Dendritic cell treated with granulocyte-macrophage colony-stimulating factor and Interleukin-4, amounts not matched to agents 40 ng/mL and 50 ng/mL, for 4 days (primary cell): ENCODE measurements around the gene ARHGAP44.
"Not testable (repeated sequence)": the region's sequence is repeated elsewhere in the genome, so short reads cannot be mapped to it uniquely, and the experiment has no call there.

ENCODE experiments used
- H3K27ac Mint-ChIP-seq: one replicate; pipeline ENCODE4 v1.8.0; 2022; ENCODE audit warnings: mild to moderate bottlenecking, mixed read lengths
- H3K27me3 Mint-ChIP-seq: one replicate; pipeline ENCODE4 v1.8.0; 2022; ENCODE audit warnings: mild to moderate bottlenecking, mixed read lengths
- H3K36me3 Mint-ChIP-seq: one replicate; pipeline ENCODE4 v1.8.0; 2022; ENCODE audit warnings: low read depth, mixed read lengths
- H3K4me1 Mint-ChIP-seq: one replicate; pipeline ENCODE4 v1.8.0; 2022; ENCODE audit warnings: low read depth, mixed read lengths
- H3K4me3 Mint-ChIP-seq: one replicate; pipeline ENCODE4 v1.8.0; 2022; ENCODE audit warnings: mild to moderate bottlenecking, moderate library complexity, mixed read lengths
- H3K9me3 Mint-ChIP-seq: one replicate; pipeline ENCODE4 v1.8.0; 2022; ENCODE audit warnings: mixed read lengths
- intact Hi-C: fragments of 100-400 bp; cut with micrococcal nuclease; formaldehyde crosslinking; loops from one replicate; pipeline ENCODE4 v1.15.0; 2022

ARHGAP44 gene

GRCh38 chr17:12973496-12974004 is 184.3 kb downstream of the ARHGAP44 start:
- H3K9me3 Mint-ChIP-seq, result no peaks in the 10 kb centered on the region
- H3K4me3 Mint-ChIP-seq, result no peak overlapping the region
- peaks cover 32% of the 10 kb centered on the region for H3K27me3 Mint-ChIP-seq
- no peaks in the 10 kb centered on the region for H3K36me3 Mint-ChIP-seq
- intact Hi-C loops, result no loop called here
- no peaks in the 10 kb centered on the region for H3K4me1 Mint-ChIP-seq
- H3K27ac Mint-ChIP-seq, result no peak overlapping the region

- Mint-ChIP-seq H3K27ac (no peak overlapping the region), H3K27me3 (peaks cover 32% of the 10 kb centered on the region), H3K9me3 (no peaks in the 10 kb centered on the region), H3K36me3 (no peaks in the 10 kb centered on the region), H3K4me3 (no peak overlapping the region), H3K4me1 (no peaks in the 10 kb centered on the region)
- intact Hi-C loops, result no loop called here
Measured at GRCh38 chr17:12974005-12974531, 184.8 kb downstream of the ARHGAP44 start.

GRCh38 chr17:12977008-12977751 is 187.9 kb downstream of the ARHGAP44 start:
- Mint-ChIP-seq H3K9me3 (no peaks in the 10 kb centered on the region), H3K27ac (no peak overlapping the region), H3K4me3 (no peak overlapping the region), H3K36me3 (no peaks in the 10 kb centered on the region), H3K27me3 (peaks cover 29% of the 10 kb centered on the region), H3K4me1 (no peaks in the 10 kb centered on the region)
- intact Hi-C loops, result no loop called here

GRCh38 chr17:12978787-12979186 is 189.5 kb downstream of the ARHGAP44 start:
- H3K9me3 Mint-ChIP-seq, H3K4me3 Mint-ChIP-seq, intact Hi-C loops, H3K27ac Mint-ChIP-seq, H3K4me1 Mint-ChIP-seq, H3K36me3 Mint-ChIP-seq: not testable (repeated sequence)
- H3K27me3 Mint-ChIP-seq, result peaks cover 16% of the 10 kb centered on the region

- Mint-ChIP-seq H3K4me1 (no peaks in the 10 kb centered on the region), H3K4me3 (no peak overlapping the region), H3K27ac (no peak overlapping the region), H3K27me3 (peaks cover 12% of the 10 kb centered on the region), H3K9me3 (no peaks in the 10 kb centered on the region), H3K36me3 (no peaks in the 10 kb centered on the region)
- intact Hi-C loops, result no loop called here
Measured at GRCh38 chr17:12979246-12979645, 189.9 kb downstream of the ARHGAP44 start.

GRCh38 chr17:12979826-12980500 is 190.7 kb downstream of the ARHGAP44 start:
- H3K9me3 Mint-ChIP-seq, result no peaks in the 10 kb centered on the region
- no peak overlapping the region for H3K4me3 Mint-ChIP-seq
- H3K27ac Mint-ChIP-seq, result no peak overlapping the region
- no peaks in the 10 kb centered on the region for H3K4me1 Mint-ChIP-seq
- H3K36me3 Mint-ChIP-seq, result no peaks in the 10 kb centered on the region
- peaks cover 7% of the 10 kb centered on the region for H3K27me3 Mint-ChIP-seq
- intact Hi-C loops, result no loop called here

- Mint-ChIP-seq H3K27me3 (no peaks in the 10 kb centered on the region), H3K36me3 (no peaks in the 10 kb centered on the region), H3K4me1 (no peaks in the 10 kb centered on the region), H3K27ac (no peak overlapping the region), H3K9me3 (no peaks in the 10 kb centered on the region), H3K4me3 (no peak overlapping the region)
- intact Hi-C loops, result no loop called here
Measured at GRCh38 chr17:12982224-12982623, 192.9 kb downstream of the ARHGAP44 start.

GRCh38 chr17:12983991-12984884 is 194.9 kb downstream of the ARHGAP44 start:
- Mint-ChIP-seq H3K27ac (no peak overlapping the region), H3K4me3 (no peak overlapping the region), H3K36me3 (no peaks in the 10 kb centered on the region), H3K9me3 (no peaks in the 10 kb centered on the region), H3K27me3 (no peaks in the 10 kb centered on the region), H3K4me1 (no peaks in the 10 kb centered on the region)
- intact Hi-C loops, result no loop called here

GRCh38 chr17:12985431-12986293 is 196.4 kb downstream of the ARHGAP44 start:
- no peak overlapping the region for H3K27ac Mint-ChIP-seq

GRCh38 chr17:12987120-12987519 is 197.8 kb downstream of the ARHGAP44 start:
- intact Hi-C loops, result no loop called here

More at GRCh38 chr17:12985431-12986293, 196.4 kb downstream of the ARHGAP44 start:
- no peaks in the 10 kb centered on the region for H3K27me3 Mint-ChIP-seq
- H3K4me1 Mint-ChIP-seq, result no peaks in the 10 kb centered on the region
- H3K9me3 Mint-ChIP-seq, result no peaks in the 10 kb centered on the region
- intact Hi-C loops, result no loop called here
- H3K36me3 Mint-ChIP-seq, result peaks cover 10% of the 10 kb centered on the region
- H3K4me3 Mint-ChIP-seq, result no peak overlapping the region

GRCh38 chr17:12990041-12990808 is 200.9 kb downstream of the ARHGAP44 start:
- H3K4me1 Mint-ChIP-seq, result no peaks in the 10 kb centered on the region
- no peaks in the 10 kb centered on the region for H3K27me3 Mint-ChIP-seq
- intact Hi-C loops, result no loop called here
- H3K36me3 Mint-ChIP-seq, result peaks cover 56% of the 10 kb centered on the region
- no peak overlapping the region for H3K4me3 Mint-ChIP-seq
- no peaks in the 10 kb centered on the region for H3K9me3 Mint-ChIP-seq
- no peak overlapping the region for H3K27ac Mint-ChIP-seq

More at GRCh38 chr17:12987120-12987519, 197.8 kb downstream of the ARHGAP44 start:
- H3K36me3 Mint-ChIP-seq, result peaks cover 25% of the 10 kb centered on the region
- H3K4me1 Mint-ChIP-seq, result no peaks in the 10 kb centered on the region
- no peaks in the 10 kb centered on the region for H3K27me3 Mint-ChIP-seq
- H3K9me3 Mint-ChIP-seq, result no peaks in the 10 kb centered on the region
- no peak overlapping the region for H3K4me3 Mint-ChIP-seq
- H3K27ac Mint-ChIP-seq, result no peak overlapping the region

GRCh38 chr17:12990926-12991325 is 201.6 kb downstream of the ARHGAP44 start:
- Mint-ChIP-seq H3K36me3 (peaks cover 63% of the 10 kb centered on the region), H3K27ac (no peak overlapping the region)

More at GRCh38 chr17:12990926-12991325, 201.6 kb downstream of the ARHGAP44 start:
- Mint-ChIP-seq H3K9me3 (no peaks in the 10 kb centered on the region), H3K4me3 (no peak overlapping the region), H3K4me1 (no peaks in the 10 kb centered on the region), H3K27me3 (no peaks in the 10 kb centered on the region)
- intact Hi-C loops, result no loop called here
